ENCODE results near the gene SPEG.

GRCh38 chr2:219437690-219438206, 3.1 kb downstream of the SPEG start:
- TF ChIP-seq CTCF (IDR thresholded peaks at IDR 0.05) (no peak), POLR2A (IDR thresholded peaks at IDR 0.05) (no peak)

Data from right lobe of liver (tissue), 4 donors.